Central memory CD8-positive, alpha-beta T cell (primary cell): ENCODE measurements around the gene ZFR2.
"Not testable (repeated sequence)": the region's sequence is repeated elsewhere in the genome, so short reads cannot be mapped to it uniquely, and the experiment has no call there.

Experiments used
- ATAC-seq: fragments of 150-1000 bp; cut with Tn5 transposase; replicated peaks from 2 replicates; pipeline ENCODE4 v1.10.0; 2022; ENCODE audit warnings: mild to moderate bottlenecking, moderate FRiP score, moderate number of reproducible peaks; ENCODE audit not compliant: poor library complexity, severe bottlenecking; ENCODE audit errors: extremely low read depth
- DNase-seq, 2 donors: peaks; one replicate each; pipeline ENCODE4 v3.0.0; 2021; ENCODE audit warnings: low spot score in 2 of 2
- H3K27ac Mint-ChIP-seq: one replicate; pipeline ENCODE4 v1.8.0; 2022; ENCODE audit warnings: low read depth, mild to moderate bottlenecking, moderate library complexity, mixed read lengths
- H3K27me3 Mint-ChIP-seq: one replicate; pipeline ENCODE4 v1.8.0; 2022; ENCODE audit warnings: mixed read lengths
- H3K36me3 Mint-ChIP-seq: one replicate; pipeline ENCODE4 v1.8.0; 2022; ENCODE audit warnings: mild to moderate bottlenecking, moderate library complexity, mixed read lengths; ENCODE audit not compliant: insufficient read depth
- H3K4me1 Mint-ChIP-seq: one replicate; pipeline ENCODE4 v1.8.0; 2022; ENCODE audit warnings: mixed read lengths
- H3K4me3 Mint-ChIP-seq: one replicate; pipeline ENCODE4 v1.8.0; 2022; ENCODE audit warnings: mild to moderate bottlenecking, moderate library complexity, mixed read lengths
- H3K9me3 Mint-ChIP-seq: one replicate; pipeline ENCODE4 v1.8.0; 2022; ENCODE audit warnings: mixed read lengths

Gene ZFR2

DNA sequence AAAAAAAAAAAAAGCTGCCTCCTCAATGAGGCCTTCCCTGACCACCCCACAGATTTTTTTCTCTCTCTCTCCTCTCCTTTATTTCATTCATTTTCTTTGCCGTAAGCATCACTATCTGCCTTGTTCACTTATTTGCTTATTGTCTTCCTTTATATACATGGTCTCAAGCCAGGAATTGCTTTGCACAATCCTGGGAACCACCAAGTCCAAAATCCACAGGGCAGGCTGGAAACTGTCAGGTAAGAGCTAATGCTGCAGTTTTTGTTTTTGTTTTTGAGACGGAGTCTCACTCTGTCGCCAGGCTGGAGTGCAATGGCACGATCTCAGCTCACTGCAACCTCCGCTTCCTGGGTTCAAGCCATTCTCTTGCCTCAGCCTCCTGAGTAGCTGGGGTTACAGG is 26.1 kb upstream of the ZFR2 start:
- H3K4me3 Mint-ChIP-seq, ATAC-seq, H3K9me3 Mint-ChIP-seq, H3K27me3 Mint-ChIP-seq, H3K4me1 Mint-ChIP-seq, H3K36me3 Mint-ChIP-seq, DNase-seq, H3K27ac Mint-ChIP-seq: not testable (repeated sequence)

DNA sequence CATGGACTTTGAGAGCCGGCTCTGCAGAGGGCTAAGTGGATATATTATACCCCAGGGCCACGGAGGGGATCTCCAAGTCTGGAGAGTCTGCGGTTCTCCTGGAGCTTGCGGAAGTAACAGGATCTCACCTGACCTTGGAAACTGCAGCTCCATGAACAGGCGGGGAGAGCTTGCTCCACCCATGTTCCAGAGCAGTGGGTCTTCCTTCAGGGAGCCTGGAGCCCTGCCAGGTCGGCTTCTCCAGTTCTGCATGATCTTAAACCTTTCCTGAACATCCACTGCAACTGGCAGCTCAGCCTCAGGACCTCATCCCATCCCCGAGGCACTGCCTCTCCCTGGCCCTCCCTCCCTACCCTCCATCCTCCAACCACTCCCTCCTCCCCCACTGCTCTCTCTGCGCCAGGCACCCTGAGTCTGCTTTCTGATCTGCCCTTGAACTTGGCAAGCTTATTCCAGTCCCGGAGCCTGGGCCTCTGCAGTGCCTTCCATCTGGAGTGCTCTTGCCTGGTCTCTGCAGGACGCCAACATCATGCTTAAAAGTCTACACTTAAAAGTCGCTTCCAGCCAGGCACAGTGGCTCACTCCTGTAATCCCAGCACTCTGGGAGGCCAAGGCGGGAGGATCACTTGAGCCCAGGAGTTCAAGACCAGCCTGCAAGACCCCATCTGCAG is 24.8 kb upstream of the ZFR2 start:
- Mint-ChIP-seq H3K27me3 (no peaks in the 10 kb centered on the region), H3K4me3 (no peak overlapping the region), H3K27ac (no peak overlapping the region), H3K9me3 (no peaks in the 10 kb centered on the region), H3K4me1 (peaks cover 8% of the 10 kb centered on the region), H3K36me3 (no peaks in the 10 kb centered on the region)
- ATAC-seq: no peak
- no peak for DNase-seq

DNA sequence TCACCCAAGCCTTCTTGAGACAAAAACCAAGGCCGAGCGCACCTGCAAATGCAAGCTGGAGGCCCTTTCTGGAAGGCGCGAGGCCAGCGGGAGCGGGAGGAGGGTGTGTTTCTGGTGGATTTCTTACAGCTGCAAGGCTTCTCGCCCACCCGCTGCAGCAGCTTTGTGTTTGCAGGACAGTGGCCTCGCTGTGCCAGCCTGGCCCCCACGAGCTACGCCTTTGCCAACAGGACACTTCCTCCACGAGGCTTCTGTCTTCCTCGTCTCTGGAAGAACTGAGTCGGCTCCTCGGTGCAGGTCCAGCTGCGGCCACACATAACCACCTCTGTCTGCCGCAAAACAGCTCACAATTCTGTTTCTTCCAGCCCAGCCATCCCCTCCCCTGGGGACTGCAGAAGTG is 21.8 kb upstream of the ZFR2 start:
- Mint-ChIP-seq H3K9me3 (no peaks in the 10 kb centered on the region), H3K27ac (no peak overlapping the region), H3K27me3 (no peaks in the 10 kb centered on the region), H3K4me3 (no peak overlapping the region), H3K36me3 (no peaks in the 10 kb centered on the region), H3K4me1 (no peaks in the 10 kb centered on the region)
- ATAC-seq (no peak), DNase-seq (no peak)

DNA sequence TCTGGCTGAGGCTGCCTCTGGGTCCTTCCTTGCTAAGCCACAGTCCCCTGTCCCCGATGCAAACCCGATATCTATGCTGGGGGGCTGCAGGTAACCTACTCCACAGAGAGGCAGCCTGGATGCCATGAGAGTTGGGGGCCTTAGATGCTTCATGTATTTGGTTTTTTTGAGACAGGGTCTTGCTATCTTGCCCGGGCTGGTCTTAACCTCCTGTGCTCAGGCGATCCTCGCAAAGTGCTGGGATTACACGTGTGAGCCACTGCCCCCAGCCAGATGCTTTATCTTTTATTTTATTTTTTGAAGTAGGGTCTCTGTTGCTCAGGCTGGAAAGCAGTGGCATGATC is 13.2 kb upstream of the ZFR2 start:
- ATAC-seq (no peak), DNase-seq (no peak)
- peaks cover 2% of the 10 kb centered on the region for H3K36me3 Mint-ChIP-seq
- no peak overlapping the region for H3K27ac Mint-ChIP-seq
- H3K9me3 Mint-ChIP-seq: no peaks in the 10 kb centered on the region
- no peaks in the 10 kb centered on the region for H3K4me1 Mint-ChIP-seq
- no peak overlapping the region for H3K4me3 Mint-ChIP-seq
- H3K27me3 Mint-ChIP-seq: peaks cover 50% of the 10 kb centered on the region

DNA sequence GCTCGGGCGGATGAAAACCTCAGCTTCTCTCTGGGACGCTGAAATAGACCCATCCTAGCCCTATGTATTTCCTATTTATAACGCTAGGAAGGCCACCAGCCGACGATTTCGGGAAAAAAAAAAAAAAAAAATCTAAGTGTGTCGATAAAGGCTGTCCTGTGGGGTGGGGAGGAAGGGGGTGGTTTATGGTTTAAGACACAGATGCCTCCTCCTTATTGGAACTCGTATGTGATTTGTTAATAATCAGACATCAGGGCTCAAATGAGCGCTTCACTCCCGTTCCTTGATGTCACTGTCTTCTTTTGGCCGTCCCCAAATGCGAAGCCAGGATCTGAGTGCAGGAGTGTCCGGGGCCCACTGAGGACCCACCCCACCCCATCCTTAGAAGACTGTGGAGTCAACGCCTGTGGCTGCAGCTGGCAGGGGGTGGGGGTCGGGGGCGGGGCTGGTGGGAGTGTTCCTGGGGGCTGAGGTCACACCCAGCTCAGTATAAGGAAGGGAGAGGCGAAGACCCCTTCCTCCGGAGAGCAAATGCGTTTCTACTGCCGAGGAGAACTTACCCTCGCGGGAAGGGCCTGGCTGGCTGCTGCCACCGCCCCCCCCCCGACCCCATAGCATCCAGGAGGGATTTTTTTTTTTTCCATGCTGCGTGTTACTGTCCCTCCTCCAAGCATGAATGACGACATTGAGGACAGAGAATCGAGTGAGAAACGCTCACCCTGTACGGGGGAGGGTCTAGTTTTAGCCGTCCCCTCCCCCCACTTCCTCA is 12.6 kb upstream of the ZFR2 start:
- ATAC-seq: no peak
- Mint-ChIP-seq H3K27me3 (peaks cover 55% of the 10 kb centered on the region), H3K36me3 (peaks cover 2% of the 10 kb centered on the region), H3K27ac (no peak overlapping the region), H3K4me1 (no peaks in the 10 kb centered on the region), H3K9me3 (no peaks in the 10 kb centered on the region), H3K4me3 (no peak overlapping the region)
- no peak for DNase-seq

DNA sequence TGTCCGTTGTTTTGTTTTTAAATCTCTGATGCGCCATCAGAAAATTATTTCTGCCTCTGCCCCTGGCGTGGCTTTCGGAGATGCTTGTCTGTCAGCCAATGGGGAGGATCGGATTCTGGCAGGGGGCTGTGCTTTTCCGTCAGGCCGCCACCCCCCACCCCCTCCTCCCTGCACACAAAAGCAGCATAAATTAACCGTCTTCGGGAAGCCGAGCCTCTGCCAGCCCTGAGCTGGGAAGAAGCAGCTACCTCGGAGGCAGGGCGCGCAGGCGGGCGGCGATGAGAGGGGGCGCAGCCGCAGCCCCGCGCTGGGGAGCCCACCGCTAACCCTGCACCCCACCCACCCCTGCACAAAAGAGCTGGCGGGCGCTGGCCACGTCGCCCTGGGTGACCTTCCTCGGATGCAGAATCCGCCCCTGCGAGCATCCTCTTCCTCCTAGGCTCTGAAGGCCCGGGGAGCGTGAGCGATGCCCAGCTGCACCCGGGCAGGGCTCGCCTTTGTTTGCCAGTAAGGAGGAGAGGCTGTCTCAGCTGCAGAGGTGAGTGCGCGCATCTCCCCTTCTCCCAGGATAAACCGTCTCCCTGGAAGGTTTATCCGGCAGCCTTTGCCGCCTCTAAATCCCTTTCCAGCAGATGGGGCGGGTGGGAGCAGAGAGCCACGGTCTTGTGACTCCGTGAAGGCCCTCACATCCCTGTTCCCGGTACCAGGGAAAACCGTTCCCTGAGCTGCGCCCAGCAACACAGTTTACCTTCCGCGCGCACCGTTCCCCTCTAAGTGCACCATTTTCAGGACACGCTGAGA is 11.8 kb upstream of the ZFR2 start, which contains the start of gene ATCAY:
ATCAY (plus strand) TSS at position 215 of the 801 bp plus-strand sequence. CDS start 5,083 bp downstream, outside the sequence.
- H3K36me3 Mint-ChIP-seq: peaks cover 2% of the 10 kb centered on the region
- H3K9me3 Mint-ChIP-seq: no peaks in the 10 kb centered on the region
- H3K4me3 Mint-ChIP-seq: no peak within 1 kb of the TSS
- H3K27me3 Mint-ChIP-seq: peaks cover 55% of the 10 kb centered on the region
- no peak for ATAC-seq
- H3K27ac Mint-ChIP-seq: no peak within 1 kb of the TSS
- H3K4me1 Mint-ChIP-seq: no peaks in the 10 kb centered on the region
- DNase-seq: no peak

DNA sequence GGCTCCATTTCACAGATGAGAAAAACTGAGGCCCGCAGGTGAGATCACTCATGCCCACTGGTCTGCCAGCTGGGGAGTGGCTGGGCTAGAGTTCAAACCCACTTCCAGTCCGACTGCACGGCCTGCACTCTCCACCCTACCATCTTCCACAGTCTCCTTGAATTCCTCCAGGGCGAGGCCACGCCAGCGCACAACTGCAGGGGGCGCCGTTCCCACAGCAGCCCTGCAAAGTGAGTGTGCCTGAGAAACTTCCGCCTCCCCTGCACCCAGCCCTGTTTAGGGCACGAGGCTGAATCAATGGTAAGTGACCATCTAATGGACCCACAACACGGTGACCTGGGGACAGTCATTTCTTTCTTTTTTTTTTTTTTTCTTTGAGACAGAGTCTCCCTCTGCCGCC is 10.8 kb upstream of the ZFR2 start:
- Mint-ChIP-seq H3K36me3 (peaks cover 2% of the 10 kb centered on the region), H3K27ac (no peak overlapping the region), H3K27me3 (peaks cover 58% of the 10 kb centered on the region), H3K9me3 (no peaks in the 10 kb centered on the region), H3K4me1 (no peaks in the 10 kb centered on the region), H3K4me3 (no peak overlapping the region)
- no peak for DNase-seq
- no peak for ATAC-seq

DNA sequence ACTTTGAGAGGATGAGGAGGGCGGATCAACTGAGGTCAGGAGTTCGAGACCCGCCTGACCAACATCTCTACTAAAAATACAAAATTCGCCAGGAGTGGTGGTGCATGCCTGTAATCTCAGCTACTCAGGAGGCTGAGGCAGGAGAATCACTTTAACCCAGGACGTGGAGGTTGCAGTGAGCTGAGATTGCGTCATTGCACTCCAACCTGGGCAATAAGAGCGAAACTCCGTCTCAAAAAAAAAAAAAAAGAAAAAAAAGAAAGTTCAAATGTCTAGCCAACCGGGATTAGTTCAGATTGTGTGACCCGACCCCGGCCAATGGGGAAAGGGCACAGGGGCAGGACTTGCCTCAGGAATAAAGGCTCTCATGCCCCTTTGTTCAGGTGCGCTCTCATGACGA is 5.9 kb upstream of the ZFR2 start:
- ATAC-seq, H3K4me1 Mint-ChIP-seq, H3K27ac Mint-ChIP-seq, H3K36me3 Mint-ChIP-seq, H3K9me3 Mint-ChIP-seq, H3K4me3 Mint-ChIP-seq, DNase-seq: not testable (repeated sequence)
- H3K27me3 Mint-ChIP-seq: peaks cover 48% of the 10 kb centered on the region

DNA sequence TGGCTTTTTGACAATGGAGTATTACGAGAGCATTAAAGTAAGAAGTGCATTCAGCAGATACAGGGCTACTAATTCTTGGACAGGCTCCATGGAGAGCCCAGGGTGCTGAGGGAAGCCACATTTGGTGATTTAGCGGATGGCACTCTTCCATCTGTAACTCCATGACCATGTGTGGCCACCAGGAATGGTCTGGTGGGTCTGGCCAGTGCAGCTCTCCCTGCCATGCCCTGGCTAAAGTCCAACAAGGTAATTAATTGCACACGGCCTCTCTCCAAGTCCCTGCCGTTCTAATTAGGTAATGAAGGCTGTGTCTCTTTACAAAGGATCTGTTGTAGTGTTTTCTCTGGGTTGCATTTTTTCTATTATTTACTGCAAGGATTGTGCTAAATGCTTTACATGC is 4.3 kb upstream of the ZFR2 start:
- H3K27ac Mint-ChIP-seq: no peak overlapping the region
- DNase-seq: no peak
- no peaks in the 10 kb centered on the region for H3K9me3 Mint-ChIP-seq
- peaks cover 5% of the 10 kb centered on the region for H3K36me3 Mint-ChIP-seq
- no peak for ATAC-seq
- H3K4me3 Mint-ChIP-seq: no peak overlapping the region
- peaks cover 50% of the 10 kb centered on the region for H3K27me3 Mint-ChIP-seq
- H3K4me1 Mint-ChIP-seq: peaks cover 7% of the 10 kb centered on the region

DNA sequence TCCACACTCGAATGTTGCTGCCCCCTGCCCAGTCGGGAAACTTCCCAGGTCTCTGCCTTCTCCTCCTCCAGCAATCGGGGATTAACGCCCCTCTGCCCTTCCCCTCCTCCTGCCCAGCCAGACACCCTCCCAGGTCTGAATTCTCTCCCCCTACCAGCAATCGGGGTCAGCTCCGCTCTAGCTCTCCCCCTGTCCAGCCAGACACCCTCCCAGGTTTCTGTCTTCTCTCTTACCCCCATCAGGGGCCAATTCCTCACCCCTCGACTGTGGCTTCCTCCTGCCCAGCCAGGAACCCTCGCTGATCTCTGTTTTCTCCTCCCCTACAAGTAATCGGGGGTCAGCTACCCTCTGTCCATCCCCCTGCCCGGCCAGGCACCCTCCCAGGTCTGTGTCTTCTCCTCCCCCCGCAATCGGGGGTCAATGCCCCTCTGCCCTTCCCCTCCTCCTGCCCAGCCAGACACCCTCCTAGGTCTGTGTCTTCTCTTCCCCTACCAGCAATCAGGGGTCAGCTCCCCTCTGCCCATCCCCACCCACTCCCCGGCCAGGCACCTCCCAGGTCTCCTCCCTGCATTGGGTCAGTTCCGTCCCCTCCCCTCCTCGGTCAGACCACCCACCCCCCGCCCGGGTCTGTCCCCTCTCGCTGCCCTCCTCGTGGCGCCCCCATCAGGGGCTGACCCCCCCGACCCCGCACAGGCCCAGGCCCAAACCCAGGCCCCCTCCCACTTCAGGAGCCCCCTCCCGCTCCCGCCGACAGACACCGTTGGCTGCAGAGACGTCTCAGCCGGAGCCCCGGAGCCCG is 668 bp downstream of the ZFR2 start:
- H3K36me3 Mint-ChIP-seq: peaks cover 5% of the 10 kb centered on the region
- H3K4me3 Mint-ChIP-seq: no peak overlapping the region
- no peak overlapping the region for H3K27ac Mint-ChIP-seq
- no peaks in the 10 kb centered on the region for H3K9me3 Mint-ChIP-seq
- H3K27me3 Mint-ChIP-seq: peaks cover 40% of the 10 kb centered on the region
- ATAC-seq: no peak
- H3K4me1 Mint-ChIP-seq: peaks cover 7% of the 10 kb centered on the region
- no peak for DNase-seq

DNA sequence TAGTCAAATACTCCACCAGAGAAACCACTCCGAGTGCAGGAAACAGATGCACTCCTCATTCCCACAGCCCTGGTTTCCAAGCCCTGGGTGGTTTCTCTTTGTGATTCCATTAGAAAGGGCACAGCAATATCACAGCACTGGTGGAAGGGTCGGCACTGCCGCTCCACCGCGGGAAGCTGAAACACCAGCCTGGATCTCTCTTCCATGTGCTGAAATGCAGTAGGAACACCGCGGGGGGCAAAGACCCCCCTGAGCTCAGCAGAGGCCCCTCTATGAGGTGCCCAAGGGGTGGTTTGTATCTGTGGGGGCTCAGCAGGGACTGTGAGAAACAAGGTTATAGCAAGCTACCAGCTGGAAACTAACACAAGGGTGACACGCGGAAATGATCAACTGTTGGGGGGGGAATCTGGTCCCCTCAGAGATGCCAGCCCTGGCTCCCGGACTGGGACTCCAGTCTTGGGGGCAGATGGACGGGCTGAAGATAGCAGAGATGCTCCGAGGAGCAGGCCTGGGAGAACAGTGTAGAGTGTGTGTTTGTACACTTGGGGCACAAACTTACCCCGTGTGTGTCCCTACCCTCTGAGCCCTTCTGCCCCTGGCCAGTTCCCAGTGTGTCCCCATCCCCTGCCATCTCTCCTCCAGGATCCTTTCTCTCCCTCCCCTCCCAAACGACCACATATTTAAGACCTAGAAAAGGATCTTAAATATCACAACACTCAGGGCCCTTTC is 1.8 kb downstream of the ZFR2 start:
- DNase-seq (no peak), ATAC-seq (no peak)
- peaks cover 7% of the 10 kb centered on the region for H3K4me1 Mint-ChIP-seq
- no peak overlapping the region for H3K4me3 Mint-ChIP-seq
- H3K27ac Mint-ChIP-seq: no peak overlapping the region
- H3K9me3 Mint-ChIP-seq: no peaks in the 10 kb centered on the region
- peaks cover 5% of the 10 kb centered on the region for H3K36me3 Mint-ChIP-seq
- peaks cover 40% of the 10 kb centered on the region for H3K27me3 Mint-ChIP-seq

DNA sequence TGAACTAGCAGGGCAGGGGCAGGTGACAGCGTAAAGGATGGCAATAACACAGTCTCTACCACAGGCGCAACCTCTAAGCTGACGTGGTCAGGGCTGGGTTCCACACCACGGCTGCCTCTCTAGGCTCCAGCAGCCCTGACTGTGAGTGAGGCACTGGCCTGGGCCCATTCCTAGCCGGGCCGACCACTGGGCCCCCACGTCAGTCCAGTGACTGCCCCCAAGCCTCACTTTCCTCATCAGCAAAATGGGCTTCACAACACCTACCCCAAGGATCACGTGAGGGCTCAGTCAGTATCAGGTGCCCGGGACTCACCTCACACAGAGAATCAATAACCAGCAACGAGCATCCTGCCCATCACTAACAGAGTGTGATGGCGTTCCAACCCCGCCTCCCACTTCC is 5.2 kb downstream of the ZFR2 start:
- Mint-ChIP-seq H3K36me3 (no peaks in the 10 kb centered on the region), H3K4me1 (no peaks in the 10 kb centered on the region), H3K27me3 (peaks cover 26% of the 10 kb centered on the region), H3K27ac (no peak overlapping the region), H3K9me3 (no peaks in the 10 kb centered on the region), H3K4me3 (no peak overlapping the region)
- no peak for DNase-seq
- no peak for ATAC-seq
